Right lobe of liver (tissue), 4 donors: ENCODE results near the gene MARK3.

Experiments
- POLR2A ChIP-seq: fragments of 450-650 bp; IDR thresholded peaks from one replicate; pipeline ENCODE4 v1.6.1; 2017; ENCODE audit warnings: antibody characterized with exemption, mild to moderate bottlenecking
- TF ChIP-seq, protein P1 (sequence below), 4 donors: fragments of 200-600 bp in 3 of 4; fragments of 450-650 bp in 1 of 4; IDR thresholded peaks; one replicate each; pipeline versions ENCODE4 v1.5.1 to v1.8.0; 2016 to 2022; ENCODE audit warnings: antibody characterized with exemption in 4 of 4, mild to moderate bottlenecking in 2 of 4
- donor health status: DM: no; HTN: no; CAD: no.
- donor health status: DM: no; HTN: no; CAD: no.
- donor health status: DM: no; HTN: yes; CAD: no.

DNA sequence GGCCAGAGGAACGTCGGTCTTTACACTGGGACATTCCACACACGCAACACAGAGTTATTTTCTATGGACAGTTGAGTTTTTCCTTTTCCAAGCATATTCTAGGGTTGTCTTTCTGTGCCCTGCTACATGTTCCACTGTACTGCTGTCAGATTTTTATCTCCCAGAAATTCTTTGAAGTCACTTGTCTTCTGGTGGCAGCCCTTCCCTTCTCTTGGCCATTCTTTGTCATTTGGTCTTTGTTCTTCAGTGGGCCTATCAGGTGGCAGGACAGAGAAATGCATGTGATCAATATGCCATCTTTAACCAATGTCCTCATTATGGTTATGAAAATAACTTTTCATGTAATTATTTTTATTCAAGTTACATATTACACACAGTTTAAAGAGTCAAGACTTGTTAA is 36.3 kb downstream of the MARK3 start:
- TF ChIP-seq, protein P1, sequence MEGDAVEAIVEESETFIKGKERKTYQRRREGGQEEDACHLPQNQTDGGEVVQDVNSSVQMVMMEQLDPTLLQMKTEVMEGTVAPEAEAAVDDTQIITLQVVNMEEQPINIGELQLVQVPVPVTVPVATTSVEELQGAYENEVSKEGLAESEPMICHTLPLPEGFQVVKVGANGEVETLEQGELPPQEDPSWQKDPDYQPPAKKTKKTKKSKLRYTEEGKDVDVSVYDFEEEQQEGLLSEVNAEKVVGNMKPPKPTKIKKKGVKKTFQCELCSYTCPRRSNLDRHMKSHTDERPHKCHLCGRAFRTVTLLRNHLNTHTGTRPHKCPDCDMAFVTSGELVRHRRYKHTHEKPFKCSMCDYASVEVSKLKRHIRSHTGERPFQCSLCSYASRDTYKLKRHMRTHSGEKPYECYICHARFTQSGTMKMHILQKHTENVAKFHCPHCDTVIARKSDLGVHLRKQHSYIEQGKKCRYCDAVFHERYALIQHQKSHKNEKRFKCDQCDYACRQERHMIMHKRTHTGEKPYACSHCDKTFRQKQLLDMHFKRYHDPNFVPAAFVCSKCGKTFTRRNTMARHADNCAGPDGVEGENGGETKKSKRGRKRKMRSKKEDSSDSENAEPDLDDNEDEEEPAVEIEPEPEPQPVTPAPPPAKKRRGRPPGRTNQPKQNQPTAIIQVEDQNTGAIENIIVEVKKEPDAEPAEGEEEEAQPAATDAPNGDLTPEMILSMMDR (IDR thresholded peaks at IDR 0.05): no peak
- TF ChIP-seq POLR2A: no peak
